Progenitor cell of endocrine pancreas (in vitro differentiated cells): ENCODE data around the gene DGKQ. TPM values are rescaled to one million over a fixed set of nuclear protein-coding genes. Genes with fewer than 3 reads are reported as not detected.

Experiments used
- DNase-seq: peaks from one replicate; pipeline ENCODE4 v3.0.0; 2021; ENCODE audit warnings: low spot score; ENCODE audit not compliant: unreplicated experiment
- H3K27ac Mint-ChIP-seq: 2 replicates; pipeline ENCODE4 v1.8.0; 2021; ENCODE audit warnings: mild to moderate bottlenecking, moderate library complexity, mixed read lengths
- H3K27me3 Mint-ChIP-seq: 2 replicates; pipeline ENCODE4 v1.8.0; 2021; ENCODE audit warnings: mixed read lengths
- H3K36me3 Mint-ChIP-seq: 2 replicates; pipeline ENCODE4 v1.8.0; 2022; ENCODE audit warnings: mixed read lengths; ENCODE audit not compliant: insufficient read depth
- H3K4me1 Mint-ChIP-seq: 2 replicates; pipeline ENCODE4 v1.8.0; 2021; ENCODE audit warnings: low read depth, mixed read lengths
- H3K4me3 Mint-ChIP-seq: 2 replicates; pipeline ENCODE4 v1.8.0; 2021; ENCODE audit warnings: low read depth, mild to moderate bottlenecking, moderate library complexity, mixed read lengths
- H3K9me3 Mint-ChIP-seq: 2 replicates; pipeline ENCODE4 v1.8.0; 2021; ENCODE audit warnings: low read depth, mixed read lengths
- CTCF ChIP-seq: fragments of 200-600 bp; sonication (generic); IDR thresholded peaks from one replicate; pipeline ENCODE4 v1.5.0; 2021; ENCODE audit warnings: antibody characterized with exemption, mild to moderate bottlenecking; ENCODE audit not compliant: unreplicated experiment
- total RNA-seq: library from RNA; stranded (reverse); gene quantifications from 2 replicates; pipeline ENCODE4 v1.2.1, GENCODE V29; 2021

Gene DGKQ
- total RNA-seq, 1 donor from 2014 or later, result 24.9 TPM

DNA sequence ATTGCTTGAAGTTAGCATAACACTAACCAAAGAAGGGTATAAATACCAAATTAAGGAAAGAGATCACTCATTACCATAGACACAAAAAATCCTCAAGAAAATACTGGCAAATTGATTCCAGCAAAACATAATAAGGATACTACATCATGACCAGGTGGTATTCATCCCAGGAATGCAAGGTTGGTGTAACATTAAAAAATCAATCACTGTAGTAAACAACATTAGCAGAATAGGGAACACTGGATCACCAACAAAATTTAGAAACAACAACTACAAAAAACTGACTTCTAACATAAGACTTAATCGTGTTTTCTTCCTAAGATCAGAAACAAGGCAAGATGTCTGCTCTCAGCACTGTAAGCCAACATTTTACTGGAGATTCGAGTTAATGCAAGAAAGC is 55.4 kb downstream of the DGKQ start:
- no peak for DNase-seq
- peaks cover 5% of the 10 kb centered on the region for H3K4me1 Mint-ChIP-seq

GRCh38 chr4:917466-917865 is 55.9 kb downstream of the DGKQ start:
- Mint-ChIP-seq H3K36me3 (peaks cover 2% of the 10 kb centered on the region), H3K4me3 (no peak overlapping the region), H3K27me3 (no peaks in the 10 kb centered on the region), H3K27ac (no peak overlapping the region), H3K9me3 (peaks cover 11% of the 10 kb centered on the region), H3K4me1 (peaks cover 5% of the 10 kb centered on the region)
- TF ChIP-seq CTCF, result no peak
- DNase-seq, result no peak

More for the DNA sequence above, 55.4 kb downstream of the DGKQ start:
- no peak overlapping the region for H3K4me3 Mint-ChIP-seq
- no peaks in the 10 kb centered on the region for H3K27me3 Mint-ChIP-seq
- H3K27ac Mint-ChIP-seq, result peak overlapping the region; percentile 47
- H3K36me3 Mint-ChIP-seq, result peaks cover 2% of the 10 kb centered on the region
- peaks cover 11% of the 10 kb centered on the region for H3K9me3 Mint-ChIP-seq
- no peak for TF ChIP-seq CTCF

- Mint-ChIP-seq H3K27ac (no peak overlapping the region), H3K9me3 (peaks cover 11% of the 10 kb centered on the region), H3K4me3 (no peak overlapping the region), H3K36me3 (peaks cover 6% of the 10 kb centered on the region), H3K27me3 (no peaks in the 10 kb centered on the region), H3K4me1 (peaks cover 5% of the 10 kb centered on the region)
- no peak for TF ChIP-seq CTCF
- DNase-seq, result no peak
Measured at GRCh38 chr4:915595-915994, 57.8 kb downstream of the DGKQ start.

DNA sequence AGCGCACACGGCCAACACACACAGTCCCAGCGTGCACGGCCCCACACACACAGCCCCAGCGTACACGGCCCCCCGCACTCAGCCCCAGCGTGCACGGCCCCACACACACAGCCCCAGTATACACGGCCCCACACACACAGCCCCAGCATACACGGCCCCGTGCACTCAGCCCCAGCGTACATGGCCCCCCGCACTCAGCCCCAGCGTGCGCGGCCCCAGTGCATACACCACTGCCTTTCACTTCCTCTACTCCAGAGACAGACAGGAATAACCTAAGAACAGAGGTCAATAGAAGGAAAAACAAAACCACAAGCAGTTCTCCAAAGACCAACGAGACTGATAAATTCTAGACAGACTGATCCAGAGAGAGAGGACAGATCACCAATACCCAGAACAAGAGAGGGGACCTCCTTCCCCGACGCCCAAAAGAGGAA is 58.3 kb downstream of the DGKQ start:
- H3K27me3 Mint-ChIP-seq, result no peaks in the 10 kb centered on the region
- H3K4me1 Mint-ChIP-seq, result peaks cover 5% of the 10 kb centered on the region
- H3K9me3 Mint-ChIP-seq, result peaks cover 11% of the 10 kb centered on the region
- DNase-seq, result no peak
- peak overlapping the region; percentile 23 for H3K27ac Mint-ChIP-seq
- peaks cover 6% of the 10 kb centered on the region for H3K36me3 Mint-ChIP-seq
- H3K4me3 Mint-ChIP-seq, result no peak overlapping the region
- TF ChIP-seq CTCF, result no peak

DNA sequence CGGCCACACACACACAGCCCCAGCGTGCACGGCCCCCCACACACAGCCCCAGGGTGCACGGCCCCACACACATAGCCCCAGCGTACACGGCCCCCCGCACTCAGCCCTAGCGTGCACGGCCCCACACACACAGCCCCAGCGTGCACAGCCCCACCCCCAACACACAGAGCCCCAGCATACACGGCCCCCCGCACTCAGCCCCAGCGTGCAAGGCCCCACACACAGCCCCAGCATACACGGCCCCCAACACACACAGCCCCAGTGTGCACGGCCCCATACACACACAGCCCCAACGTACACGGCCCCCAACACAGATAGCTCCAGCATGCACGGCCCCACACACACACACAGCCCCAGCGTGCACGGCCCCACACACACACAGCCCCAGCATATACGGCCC is 58.8 kb downstream of the DGKQ start:
- peaks cover 11% of the 10 kb centered on the region for H3K9me3 Mint-ChIP-seq
- H3K4me1 Mint-ChIP-seq, result peaks cover 5% of the 10 kb centered on the region
- no peak overlapping the region for H3K4me3 Mint-ChIP-seq
- H3K36me3 Mint-ChIP-seq, result peaks cover 6% of the 10 kb centered on the region
- H3K27ac Mint-ChIP-seq, result no peak overlapping the region
- H3K27me3 Mint-ChIP-seq, result no peaks in the 10 kb centered on the region
- DNase-seq, result no peak
- no peak for TF ChIP-seq CTCF

DNA sequence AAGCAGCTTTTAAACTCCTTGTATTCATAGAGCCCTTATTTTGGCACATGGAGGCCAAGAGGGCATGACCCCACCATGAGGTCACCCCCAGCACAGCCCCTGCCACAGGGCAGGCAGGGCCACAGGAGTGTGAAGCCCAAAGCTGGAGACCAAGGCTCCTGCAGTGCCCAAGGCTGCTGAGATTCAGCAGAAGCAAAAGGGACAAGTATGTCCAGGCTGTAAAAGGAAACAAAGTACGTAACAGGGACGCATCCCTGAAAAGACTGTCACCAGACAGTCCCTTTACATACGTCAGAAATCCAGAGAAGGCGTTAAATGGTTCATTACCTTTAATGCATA is 60.1 kb downstream of the DGKQ start:
- no peaks in the 10 kb centered on the region for H3K27me3 Mint-ChIP-seq
- H3K27ac Mint-ChIP-seq, result no peak overlapping the region
- TF ChIP-seq CTCF, result no peak
- no peak for DNase-seq
- H3K4me1 Mint-ChIP-seq, result peaks cover 5% of the 10 kb centered on the region
- peaks cover 10% of the 10 kb centered on the region for H3K9me3 Mint-ChIP-seq
- peaks cover 6% of the 10 kb centered on the region for H3K36me3 Mint-ChIP-seq
- no peak overlapping the region for H3K4me3 Mint-ChIP-seq
